HG03521 (cell line): ENCODE data around the gene PIK3AP1.
"Not testable (repeated sequence)": the region's sequence is repeated elsewhere in the genome, so short reads cannot be mapped to it uniquely, and the experiment has no call there.

Experiments used
- ATAC-seq: cut with Tn5 transposase; IDR thresholded peaks from one replicate; pipeline ENCODE4 v1.9.1; 2021; ENCODE audit warnings: mild to moderate bottlenecking, moderate library complexity; ENCODE audit not compliant: unreplicated experiment

The PIK3AP1 gene

DNA sequence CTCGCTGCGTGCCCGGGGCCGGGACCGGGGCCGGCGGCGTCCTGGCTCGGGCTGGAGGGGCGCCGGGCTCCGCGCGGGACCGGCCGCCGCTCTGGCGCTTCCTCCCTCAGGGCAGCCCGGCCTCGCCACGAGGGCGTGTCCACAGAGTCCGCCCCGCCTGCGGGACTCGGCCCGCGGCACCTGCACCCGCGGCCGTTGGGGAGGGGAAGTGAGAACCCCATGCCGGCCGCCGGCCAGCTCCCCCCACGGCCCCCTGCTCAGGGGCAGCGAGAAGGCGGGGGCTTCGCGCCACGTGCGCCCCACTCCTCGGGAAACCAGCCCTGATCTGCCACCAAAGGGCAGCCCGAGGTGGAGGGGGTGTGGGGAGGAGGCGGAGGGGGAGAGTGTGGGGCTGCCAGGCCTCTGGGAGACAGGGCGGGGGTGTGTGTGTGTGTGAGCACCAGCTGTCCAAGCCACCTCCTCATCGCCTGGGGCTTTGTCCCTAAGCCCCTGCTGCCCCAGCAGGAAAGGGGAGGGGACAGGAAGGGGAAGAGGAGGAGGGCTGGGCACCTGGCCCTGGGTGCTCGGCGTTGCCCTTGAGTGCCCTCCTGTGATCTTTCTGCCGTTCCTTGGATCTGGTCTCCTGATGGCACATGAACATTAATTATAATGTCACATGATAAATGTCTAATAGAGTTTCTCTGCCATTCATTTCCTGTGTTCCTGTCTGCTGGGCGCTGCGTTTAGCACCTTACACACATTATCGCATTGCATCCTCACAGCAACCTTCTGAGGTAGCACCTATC is at the start of gene PIK3AP1:
Gene PIK3AP1, minus strand, starts transcription at position 93 of the 785 bp plus-strand sequence. CDS start 120 bp downstream, outside the sequence.
- ATAC-seq: peak; percentile 63

DNA sequence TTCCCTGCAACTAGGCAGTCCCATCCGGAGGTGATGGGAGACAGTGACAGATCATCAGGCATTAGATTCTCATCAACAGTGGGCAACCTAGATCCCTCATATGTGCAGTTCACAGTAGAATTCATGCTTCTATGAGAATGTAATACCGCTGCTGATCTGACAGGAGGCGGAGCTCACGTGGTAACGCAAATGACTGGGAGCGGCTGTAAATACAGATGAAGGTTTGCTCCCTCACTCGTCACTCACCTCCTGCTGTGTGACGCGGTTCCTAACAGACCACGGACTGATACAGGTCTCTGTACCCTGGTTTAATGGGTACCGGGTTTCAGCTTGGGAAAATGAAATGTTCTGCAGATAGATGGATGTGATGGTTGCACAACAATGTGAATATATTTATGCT is 47.8 kb upstream of the PIK3AP1 start:
- ATAC-seq: no peak

DNA sequence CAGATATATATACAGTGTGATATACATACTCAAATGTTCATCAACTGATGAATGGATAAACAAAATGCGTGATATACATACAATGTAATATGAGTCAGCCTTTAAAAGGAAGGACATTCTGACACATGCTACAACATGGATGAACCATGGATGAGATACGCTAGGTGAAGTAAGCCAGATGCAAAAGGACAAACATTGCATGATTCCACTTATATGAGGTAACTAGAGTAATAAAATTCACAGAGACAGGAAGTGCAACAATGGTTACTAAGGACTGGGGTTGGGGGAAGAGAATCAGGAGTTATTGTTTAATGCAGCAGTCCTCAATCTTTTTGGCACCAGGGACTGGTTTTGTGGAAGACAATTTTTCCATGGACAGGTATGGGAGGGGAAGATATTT is 47.3 kb upstream of the PIK3AP1 start:
- ATAC-seq: no peak

GRCh38 chr10:96765406-96766240 is 45.3 kb upstream of the PIK3AP1 start:
- ATAC-seq: peak; percentile 54

GRCh38 chr10:96764425-96765060 is 44.2 kb upstream of the PIK3AP1 start:
- no peak for ATAC-seq

DNA sequence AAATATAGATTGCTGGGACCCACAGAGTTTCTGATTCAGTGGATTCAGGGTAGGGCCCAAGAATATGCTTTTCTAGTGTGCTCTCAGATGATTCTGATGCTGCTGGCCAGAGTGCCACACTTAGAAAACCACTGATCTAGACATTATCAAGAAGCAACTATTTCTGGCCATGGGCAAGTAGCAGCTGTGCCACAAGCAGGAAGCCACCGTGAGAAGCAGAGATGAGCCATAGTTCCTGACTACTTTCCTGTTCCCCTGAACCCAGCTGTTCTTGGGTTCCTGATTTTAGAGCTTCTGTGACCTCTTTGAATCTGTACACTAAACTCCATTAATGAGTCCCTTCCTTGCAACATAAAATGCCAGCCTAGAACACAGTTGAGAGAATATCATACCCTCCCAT is 38.1 kb upstream of the PIK3AP1 start:
- peak; percentile 58 for ATAC-seq

DNA sequence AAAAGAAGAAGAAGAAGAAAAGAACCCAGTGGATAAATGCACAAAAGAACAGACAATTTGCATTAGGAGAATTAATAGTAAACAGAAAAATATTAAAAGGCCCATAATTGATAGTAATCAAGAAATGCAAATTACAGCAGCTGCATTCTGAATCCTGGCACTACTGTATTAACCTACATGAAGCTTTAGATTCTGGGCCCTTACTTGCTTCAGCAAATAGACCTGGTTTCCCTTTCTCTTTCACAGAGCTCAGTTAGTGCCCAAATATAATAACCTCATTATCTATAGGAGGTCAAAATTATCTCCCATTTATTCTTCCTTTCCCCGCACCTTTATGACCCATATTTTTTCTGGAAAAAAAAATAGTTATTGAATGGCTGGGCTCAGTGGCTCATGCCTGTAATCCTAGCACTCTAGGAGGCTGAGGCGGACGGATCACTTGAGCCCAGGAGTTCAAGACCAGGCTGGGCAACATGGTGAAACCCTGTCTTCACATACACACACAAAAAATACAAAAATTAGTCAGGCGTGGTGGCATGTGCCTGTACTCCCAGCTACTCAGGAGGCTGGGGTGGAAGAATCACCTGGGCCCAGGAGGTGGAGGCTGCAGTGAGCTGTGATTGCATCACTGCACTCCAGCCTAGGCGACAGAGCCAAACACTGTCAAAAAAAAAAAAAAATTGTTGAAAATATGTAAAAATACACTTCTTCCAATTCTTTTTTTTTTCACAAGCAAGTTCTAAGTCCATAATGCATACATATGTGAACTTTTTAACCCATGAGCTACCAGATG is 36.0 kb upstream of the PIK3AP1 start:
- peak; percentile 50 for ATAC-seq

GRCh38 chr10:96753956-96754355 is 33.6 kb upstream of the PIK3AP1 start:
- ATAC-seq: no peak

DNA sequence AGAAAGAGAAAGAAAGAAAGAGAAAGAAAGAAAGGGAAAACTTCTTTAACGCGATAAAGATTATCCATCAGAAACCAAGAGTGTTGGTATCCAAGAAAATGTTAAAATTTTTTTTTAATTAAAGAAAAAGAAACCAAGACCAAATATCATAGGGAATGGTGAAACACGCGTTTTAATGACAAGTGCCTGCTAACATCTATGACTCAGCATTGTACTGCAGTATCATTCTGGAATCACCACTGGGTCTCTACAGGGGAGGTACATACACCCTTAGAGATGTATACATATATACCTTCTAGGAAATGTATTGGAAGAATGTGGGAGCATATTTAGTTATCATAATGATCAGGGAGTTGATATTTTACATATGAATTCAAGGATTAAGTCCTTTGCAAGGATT is 32.1 kb upstream of the PIK3AP1 start:
- ATAC-seq: no peak

GRCh38 chr10:96750316-96750715 is 30.0 kb upstream of the PIK3AP1 start:
- not testable (repeated sequence) for ATAC-seq

- ATAC-seq: peak; percentile 80
These were observed 27.6 kb upstream of the PIK3AP1 start for GRCh38 chr10:96747734-96748550.

- no peak for ATAC-seq
These were observed 26.2 kb upstream of the PIK3AP1 start for GRCh38 chr10:96746503-96746902.

DNA sequence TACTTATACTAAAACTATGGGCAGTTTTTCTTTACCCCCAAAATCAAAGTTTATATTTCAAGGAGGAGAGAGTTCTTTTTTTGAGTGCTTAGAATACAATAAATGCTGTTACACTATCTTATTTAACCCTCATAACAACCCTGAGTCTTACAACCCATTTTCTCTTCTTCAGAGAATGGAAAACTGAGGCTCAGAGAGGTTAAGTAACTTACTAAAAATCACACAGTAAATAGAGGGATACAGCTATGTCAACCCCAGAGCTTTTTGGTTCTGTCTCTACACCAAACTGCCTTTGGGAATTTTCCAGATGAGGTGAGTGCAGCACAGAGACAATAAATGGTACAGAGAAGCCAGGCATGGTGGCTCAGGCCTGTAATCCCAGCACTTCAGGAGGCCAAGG is 25.6 kb upstream of the PIK3AP1 start:
- no peak for ATAC-seq

DNA sequence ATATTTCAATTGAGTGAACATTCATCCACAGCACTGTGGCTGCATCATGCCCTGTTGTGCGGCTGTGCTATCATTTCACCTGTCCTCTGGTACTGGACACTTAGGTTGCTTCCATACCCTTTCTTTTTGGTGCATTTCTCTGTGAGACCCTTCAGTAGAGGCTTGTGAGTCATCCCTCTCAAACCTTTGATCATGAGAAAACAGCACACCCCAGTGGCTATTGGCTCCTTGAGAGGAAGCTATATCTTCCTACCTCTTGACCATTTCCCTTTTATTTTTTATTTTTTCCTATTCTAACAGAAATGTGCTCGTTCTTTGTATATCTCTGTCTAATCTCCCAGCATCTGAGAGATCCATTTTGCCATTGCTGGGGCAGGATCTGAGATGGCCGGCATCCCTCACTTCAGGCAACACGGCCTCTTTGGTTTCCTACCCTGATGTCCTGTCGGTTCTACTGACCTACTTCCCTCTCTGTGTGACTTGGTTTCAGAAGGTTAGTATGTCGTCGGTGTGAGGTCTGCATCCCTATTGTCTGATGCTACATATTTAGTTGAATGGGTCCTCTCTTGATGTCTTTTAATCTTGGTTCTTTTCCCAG is 23.8 kb upstream of the PIK3AP1 start:
- ATAC-seq: no peak

GRCh38 chr10:96741557-96741956 is 21.2 kb upstream of the PIK3AP1 start:
- ATAC-seq: not testable (repeated sequence)

DNA sequence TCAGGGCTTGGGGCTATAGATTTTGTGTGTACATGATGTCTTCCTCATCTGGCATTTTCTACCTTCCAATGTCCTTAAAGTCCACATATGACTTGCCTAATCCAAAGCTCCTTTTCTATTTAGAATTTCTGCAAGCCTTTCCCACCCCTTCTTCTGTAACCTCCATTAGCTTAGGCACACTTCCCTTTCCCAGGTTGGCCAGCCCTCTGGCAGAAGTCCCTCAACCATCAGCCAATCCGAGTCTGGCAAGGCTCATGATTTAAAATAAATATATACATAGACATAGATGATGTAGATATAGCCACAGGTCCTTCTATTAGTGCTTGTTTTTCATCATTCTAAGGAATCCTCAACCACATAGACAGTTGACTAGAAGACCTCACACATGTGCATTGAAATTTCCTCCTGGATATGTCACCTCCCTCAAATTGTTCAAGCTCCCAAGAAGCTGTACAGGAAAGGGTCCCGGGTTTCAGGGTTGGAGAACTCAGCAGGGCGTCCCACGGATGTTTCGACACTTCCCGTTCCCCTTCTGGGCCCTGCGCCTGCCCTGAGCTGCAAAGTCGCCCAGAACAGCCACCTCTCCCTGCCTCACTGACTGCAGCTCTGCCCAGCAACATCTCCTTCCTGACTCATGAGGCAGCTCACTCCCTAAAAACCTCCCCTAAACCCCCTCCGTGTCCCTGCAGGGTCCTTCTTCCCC is 20.4 kb upstream of the PIK3AP1 start:
- no peak for ATAC-seq

DNA sequence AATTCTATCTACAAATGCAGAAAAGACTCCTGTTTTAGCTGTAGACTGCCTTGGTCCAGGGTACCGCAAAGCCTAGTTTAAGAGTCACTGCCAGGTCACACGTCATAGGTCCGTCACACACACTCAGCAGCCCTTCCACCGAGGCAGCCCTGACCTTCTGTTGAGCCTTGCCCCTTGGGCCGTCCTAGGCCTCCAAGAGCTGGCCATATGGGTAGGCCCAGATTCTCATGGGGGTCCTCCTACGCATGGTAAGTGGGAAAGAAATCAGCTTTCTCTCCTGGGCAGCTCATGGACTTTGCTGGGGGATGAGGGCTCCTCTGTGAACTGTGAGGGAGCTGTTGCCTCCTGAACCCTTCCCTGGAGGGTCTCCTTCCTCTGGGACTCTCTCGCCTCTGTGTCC is 19.8 kb upstream of the PIK3AP1 start:
- ATAC-seq: no peak

- not testable (repeated sequence) for ATAC-seq
These were observed 17.1 kb upstream of the PIK3AP1 start for GRCh38 chr10:96737307-96737902.
